ENCODE results near the gene PCP2.

GRCh38 chr19:7654401-7654800 lies 20.9 kb upstream of the PCP2 start:
- TF ChIP-seq RAD21 (IDR thresholded peaks at IDR 0.05; ENCODE audit: low read depth) = no peak
- no peak for TF ChIP-seq ZBTB7A (IDR thresholded peaks at IDR 0.05; ENCODE audit: low read depth)
- TF ChIP-seq TAF1 (IDR thresholded peaks at IDR 0.05; ENCODE audit: low read depth) = no peak
- no peak for TF ChIP-seq FOXM1 (IDR thresholded peaks at IDR 0.05; ENCODE audit: borderline replicate concordance, low read depth)
- TF ChIP-seq EP300 (IDR thresholded peaks at IDR 0.05; ENCODE audit: borderline replicate concordance) = no peak
- TF ChIP-seq NFIC (IDR thresholded peaks at IDR 0.05) = no peak
- no peak for TF ChIP-seq REST (IDR thresholded peaks at IDR 0.05; ENCODE audit: low read depth)
- TF ChIP-seq USF1 (IDR thresholded peaks at IDR 0.05) = no peak
- TF ChIP-seq MAX (IDR thresholded peaks at IDR 0.05) = no peak
- no peak for TF ChIP-seq CEBPB (IDR thresholded peaks at IDR 0.05)
- TF ChIP-seq CREB1 (IDR thresholded peaks at IDR 0.05; ENCODE audit: low read depth) = no peak
- TF ChIP-seq EGR1 (IDR thresholded peaks at IDR 0.05) = no peak

All from Ishikawa (cell line).